ENCODE data around the gene DUSP28.

Gene DUSP28

GRCh38 chr2:240601061-240601830 lies 41.1 kb downstream of the DUSP28 start:
- DNase-seq (ENCODE audit: low spot score) = no peak

DNA sequence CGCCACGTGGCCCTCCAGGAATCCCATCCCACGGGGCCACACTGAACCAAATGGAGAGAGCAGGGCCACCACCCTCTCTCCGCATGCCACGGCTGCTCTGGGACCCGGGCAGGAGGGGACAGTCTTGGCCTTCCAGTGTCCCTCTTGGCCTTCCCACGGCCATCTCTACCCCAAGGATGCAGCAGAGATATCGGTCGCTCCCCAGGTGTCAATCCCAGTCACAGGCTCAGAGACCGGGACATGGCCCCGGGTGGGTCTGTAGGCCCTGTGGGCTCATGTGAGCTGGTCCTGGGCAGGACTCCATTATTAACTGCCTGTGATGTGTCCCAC lies 41.6 kb downstream of the DUSP28 start:
- DNase-seq (ENCODE audit: low spot score) = no peak

DNA sequence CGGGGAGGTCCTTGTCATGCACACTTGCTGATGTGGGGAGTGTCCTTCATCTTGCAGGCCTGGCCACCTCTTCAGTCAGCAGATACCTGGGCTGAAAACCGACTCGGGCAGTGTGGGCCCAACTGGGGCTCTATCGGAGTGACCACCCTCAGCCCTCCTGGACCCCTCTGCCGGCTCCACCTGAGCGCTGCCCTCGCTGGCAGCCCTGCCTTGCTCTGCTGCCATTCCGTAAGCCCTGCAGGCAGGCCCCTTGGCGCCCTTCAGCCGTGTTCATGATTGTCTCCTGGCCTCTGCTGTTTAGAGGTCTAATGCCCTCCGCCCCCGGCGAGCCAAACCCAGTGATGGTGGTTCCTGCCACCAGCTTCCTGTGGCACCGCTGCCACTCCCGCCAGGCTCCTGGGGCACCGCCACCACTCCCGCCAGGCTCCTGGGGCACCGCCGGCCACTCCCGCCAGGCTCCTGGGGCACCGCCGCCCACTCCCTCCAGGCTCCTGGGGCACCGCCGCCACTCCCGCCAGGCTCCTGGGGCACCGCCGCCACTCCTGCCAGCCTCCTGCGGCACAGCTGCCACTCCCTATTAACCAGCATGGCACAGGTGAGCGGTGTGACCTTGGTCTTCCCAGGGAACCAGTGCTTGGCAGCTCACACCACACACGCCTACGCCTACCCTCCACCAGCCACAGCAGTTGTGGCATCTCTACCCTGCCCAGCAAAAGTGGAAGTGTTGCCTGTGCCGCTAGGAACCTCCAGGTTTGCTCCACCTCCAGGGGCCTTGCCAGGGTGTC lies 42.3 kb downstream of the DUSP28 start:
- no peak for DNase-seq (ENCODE audit: low spot score)

DNA sequence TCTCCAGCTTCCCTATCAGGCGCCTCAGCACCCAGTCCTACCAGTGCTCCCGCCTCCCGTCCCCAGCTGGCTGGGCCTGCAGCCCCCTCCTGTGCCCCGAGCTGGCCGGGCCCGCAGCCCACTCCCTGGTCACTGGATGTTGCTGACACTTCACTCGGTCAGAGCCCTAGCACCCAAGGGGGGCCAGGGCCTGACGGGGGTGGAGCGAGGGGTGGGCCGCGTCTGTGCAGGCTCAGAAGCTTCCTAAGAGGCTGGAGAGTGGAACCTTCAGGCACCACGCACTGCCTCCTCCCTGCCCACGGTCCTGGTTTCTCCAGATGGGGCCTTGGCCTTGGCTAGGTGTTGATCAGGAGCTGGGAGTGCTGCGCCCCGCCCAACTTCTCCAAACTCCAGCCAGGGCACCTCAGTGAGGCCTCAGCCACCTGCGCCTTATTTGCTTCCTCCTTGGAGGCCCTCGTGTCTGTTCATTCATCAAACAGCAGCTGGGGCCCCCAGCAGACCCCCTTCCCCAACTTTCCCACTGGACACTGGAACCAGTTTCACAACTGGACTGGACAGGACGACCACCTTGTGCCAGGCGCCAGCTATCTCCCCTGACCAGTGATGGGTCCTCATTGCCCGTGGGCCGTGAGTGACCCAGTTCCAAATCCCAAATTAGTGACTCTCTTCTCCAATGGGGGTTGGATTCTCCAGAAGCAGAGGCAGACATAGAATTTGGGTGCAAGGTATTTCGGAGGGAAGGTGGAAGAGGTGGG lies 43.1 kb downstream of the DUSP28 start:
- no peak for DNase-seq (ENCODE audit: low spot score)

GRCh38 chr2:240603846-240604245 lies 43.7 kb downstream of the DUSP28 start:
- DNase-seq (ENCODE audit: low spot score) = no peak

GRCh38 chr2:240604291-240604938 lies 44.3 kb downstream of the DUSP28 start:
- DNase-seq (ENCODE audit: low spot score) = no peak

DNA sequence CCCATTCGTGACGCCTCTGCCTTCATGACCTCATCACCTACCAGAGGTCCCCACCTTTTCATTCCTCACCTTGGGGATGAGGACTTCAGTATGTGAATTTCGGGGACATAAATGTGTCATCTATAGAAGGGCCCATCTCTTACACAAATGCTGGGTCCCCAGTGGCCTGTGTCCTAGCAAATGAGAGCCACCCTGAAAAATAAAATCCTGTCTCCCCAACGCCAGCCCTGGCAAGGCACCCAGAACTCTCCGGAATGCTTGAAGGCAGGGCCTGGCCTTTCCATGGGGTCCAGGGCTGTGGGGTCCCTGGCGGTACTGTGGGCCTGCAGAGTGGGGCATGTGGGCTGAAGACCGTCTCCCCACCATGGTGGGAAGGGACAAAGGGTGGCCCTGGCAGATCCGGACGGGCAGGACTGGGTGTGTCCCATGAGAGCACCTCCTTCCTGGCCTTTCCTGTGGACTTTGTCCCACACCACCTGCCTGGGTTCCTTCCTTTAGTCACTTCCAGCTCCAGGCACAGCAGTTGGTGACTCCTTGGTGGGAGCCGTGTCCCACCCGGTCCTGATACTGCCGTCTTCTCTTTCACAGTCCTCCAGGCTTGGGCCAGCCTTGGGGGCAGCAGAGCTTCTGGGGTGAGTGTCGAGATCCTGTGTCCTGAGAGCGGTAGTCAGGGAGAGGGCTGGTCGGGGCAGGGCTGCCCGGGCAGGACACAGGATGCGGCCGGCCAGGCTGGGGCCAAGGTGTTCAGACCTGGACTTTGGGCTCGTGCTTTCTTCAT lies 45.0 kb downstream of the DUSP28 start:
- no peak for DNase-seq (ENCODE audit: low spot score)

- DNase-seq (ENCODE audit: low spot score) = no peak
These were observed 45.9 kb downstream of the DUSP28 start for GRCh38 chr2:240605867-240606743.

DNA sequence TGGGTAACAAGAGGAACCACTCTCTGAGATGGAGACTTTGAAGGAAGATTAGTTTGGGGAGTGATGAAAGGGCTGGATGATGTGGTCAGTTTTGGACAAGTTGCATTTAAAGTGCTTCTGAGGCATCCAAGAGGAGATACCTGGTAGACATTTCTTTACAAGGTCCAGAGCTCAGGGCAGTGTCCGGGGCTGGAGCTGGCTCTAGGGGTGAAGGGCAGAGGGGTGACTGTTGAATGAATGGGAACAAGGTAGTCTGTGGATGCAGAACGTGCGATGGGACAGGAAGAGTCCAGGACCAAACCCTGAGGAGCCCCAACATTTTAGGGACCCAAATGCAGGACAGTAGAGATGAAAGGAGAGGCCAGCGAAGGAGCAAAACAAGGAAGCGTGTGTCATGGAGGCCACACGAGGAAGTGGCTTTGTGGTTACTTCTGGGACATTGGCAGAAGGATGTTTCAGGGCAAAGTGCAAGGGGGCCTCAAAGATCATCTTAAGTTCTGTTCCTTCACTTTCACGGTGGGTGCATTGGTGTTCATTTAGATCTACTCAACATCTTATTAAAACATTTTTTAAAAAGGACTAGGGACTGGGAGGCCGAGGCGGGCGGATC lies 51.5 kb downstream of the DUSP28 start:
- peak; percentile 30 for DNase-seq (ENCODE audit: low spot score)

Data from activated CD4-positive, alpha-beta T cell treated with anti-CD3 and anti-CD28 coated beads, Interleukin-2, Interleukin-4, amounts not matched to agents 100 ng/mL and 50 ng/mL, durations not matched to agents 16 hours and 8 hours (primary cell).